SK-N-SH treated with all-trans-retinoic acid at 6 μM for 48 hours (cell line): ENCODE data around the gene ERRFI1.

Source experiments
- ARNTL ChIP-seq: fragments of 450-650 bp; formaldehyde crosslinking; IDR thresholded peaks from 2 replicates; pipeline ENCODE4 v1.5.0; 2020; ENCODE audit warnings: low read depth, mild to moderate bottlenecking, moderate library complexity, borderline replicate concordance
- PATZ1 ChIP-seq: fragments of 250-450 bp; sonication (Bioruptor Pico); IDR thresholded peaks from 2 replicates; pipeline ENCODE4 v1.8.0; 2020; ENCODE audit warnings: mild to moderate bottlenecking, moderate library complexity, borderline replicate concordance
- RARB ChIP-seq: fragments of 250-450 bp; sonication (Bioruptor Pico); IDR thresholded peaks from 2 replicates; pipeline ENCODE4 v1.8.0; 2021; ENCODE audit warnings: mild to moderate bottlenecking, moderate library complexity

GRCh38 chr1:8004113-8004802 lies 21.9 kb downstream of the ERRFI1 start:
- TF ChIP-seq PATZ1 (CRISPR knock-in tag) = no peak
- no peak for TF ChIP-seq RARB (CRISPR knock-in tag)
- TF ChIP-seq ARNTL = no peak
